A673 (cell line): ENCODE measurements around the gene ITIH1. TPM values are rescaled to one million over a fixed set of nuclear protein-coding genes. Genes with fewer than 3 reads are reported as not detected.

ENCODE experiments used
- BruUV-seq: library from RNA; stranded (reverse); fragments of 400-500 nt; replicated peaks from 2 replicates; lab custom pipeline; 2021; lab: Mats Ljungman, UMichigan
- CTCF ChIA-PET: fragments of 300-600 bp; sonication (Branson Sonifier 250); formaldehyde crosslinking; loops from one replicate; lab custom pipeline; 2022; ENCODE audit warnings: antibody characterized with exemption; lab: Charles Lee
- POLR2A ChIA-PET: fragments of 300-600 bp; sonication (Branson Sonifier 250); formaldehyde crosslinking; loops from one replicate; lab custom pipeline; 2022; ENCODE audit warnings: antibody characterized with exemption; ENCODE audit not compliant: low non-redundant PET; lab: Charles Lee
- DNase-seq: peaks from one replicate; pipeline ENCODE4 v3.0.0-alpha.2; 2015; ENCODE audit warnings: low spot score
- H3K27ac ChIP-seq: fragments of 200-600 bp; sonication (generic); 2 replicates; pipeline ENCODE4 v1.5.1; 2016; ENCODE audit warnings: mixed run types, low read depth, mild to moderate bottlenecking, mixed read lengths, antibody characterized with exemption, low read length; ENCODE audit not compliant: poor library complexity, severe bottlenecking
- H3K27me3 ChIP-seq: fragments of 200-600 bp; sonication (generic); replicated peaks from 2 replicates; pipeline ENCODE4 v1.6.1; 2017; ENCODE audit warnings: mixed run types, low read depth, mild to moderate bottlenecking, mixed read lengths, antibody characterized with exemption, low read length; ENCODE audit not compliant: insufficient read depth, poor library complexity
- H3K36me3 ChIP-seq: fragments of 200-600 bp; sonication (generic); 2 replicates; pipeline ENCODE4 v1.6.1; 2016; ENCODE audit warnings: mixed run types, mild to moderate bottlenecking, mixed read lengths, antibody characterized with exemption, low read length; ENCODE audit not compliant: insufficient read depth, poor library complexity, severe bottlenecking
- H3K4me1 ChIP-seq: fragments of 200-600 bp; sonication (generic); 2 replicates; pipeline ENCODE4 v1.6.1; 2017; ENCODE audit warnings: mixed run types, mild to moderate bottlenecking, mixed read lengths, antibody characterized with exemption, low read length; ENCODE audit not compliant: insufficient read depth, poor library complexity, severe bottlenecking
- H3K4me3 ChIP-seq: fragments of 200-600 bp; sonication (generic); 2 replicates; pipeline ENCODE4 v1.5.1; 2016; ENCODE audit warnings: low read depth, mixed run types, mild to moderate bottlenecking, mixed read lengths, low read length; ENCODE audit not compliant: poor library complexity, severe bottlenecking
- H3K9me3 ChIP-seq: fragments of 200-600 bp; sonication (generic); 2 replicates; pipeline ENCODE4 v1.6.1; 2016; ENCODE audit warnings: mixed run types, low read depth, mild to moderate bottlenecking, mixed read lengths, antibody characterized with exemption, low read length; ENCODE audit not compliant: poor library complexity, severe bottlenecking
- EZH2 ChIP-seq: fragments of 200-600 bp; sonication (generic); IDR thresholded peaks from 2 replicates; pipeline ENCODE4 v1.6.1; 2017; ENCODE audit warnings: borderline replicate concordance, low read depth, mild to moderate bottlenecking, mixed read lengths, antibody characterized with exemption, low read length; ENCODE audit not compliant: poor library complexity, severe bottlenecking
- intact Hi-C: fragments of 100-400 bp; cut with micrococcal nuclease; formaldehyde crosslinking; loops from one replicate; pipeline ENCODE4 v1.10.0; 2022; ENCODE audit not compliant: unreplicated experiment
- total RNA-seq: library from RNA; stranded (reverse); gene quantifications from 2 replicates; pipeline ENCODE4 v1.2.3, GENCODE V29; 2021
- TF ChIP-seq, protein P1 (sequence below): fragments of 300-800, 200-600 bp; sonication (generic); conservative IDR thresholded peaks from 2 replicates; pipeline ENCODE4 v1.5.1; 2017; ENCODE audit warnings: low read depth, mild to moderate bottlenecking, antibody characterized with exemption, low read length, moderate library complexity, mixed read lengths

Gene ITIH1
- total RNA-seq, 1 experiment from 2014 or later = not detected

DNA sequence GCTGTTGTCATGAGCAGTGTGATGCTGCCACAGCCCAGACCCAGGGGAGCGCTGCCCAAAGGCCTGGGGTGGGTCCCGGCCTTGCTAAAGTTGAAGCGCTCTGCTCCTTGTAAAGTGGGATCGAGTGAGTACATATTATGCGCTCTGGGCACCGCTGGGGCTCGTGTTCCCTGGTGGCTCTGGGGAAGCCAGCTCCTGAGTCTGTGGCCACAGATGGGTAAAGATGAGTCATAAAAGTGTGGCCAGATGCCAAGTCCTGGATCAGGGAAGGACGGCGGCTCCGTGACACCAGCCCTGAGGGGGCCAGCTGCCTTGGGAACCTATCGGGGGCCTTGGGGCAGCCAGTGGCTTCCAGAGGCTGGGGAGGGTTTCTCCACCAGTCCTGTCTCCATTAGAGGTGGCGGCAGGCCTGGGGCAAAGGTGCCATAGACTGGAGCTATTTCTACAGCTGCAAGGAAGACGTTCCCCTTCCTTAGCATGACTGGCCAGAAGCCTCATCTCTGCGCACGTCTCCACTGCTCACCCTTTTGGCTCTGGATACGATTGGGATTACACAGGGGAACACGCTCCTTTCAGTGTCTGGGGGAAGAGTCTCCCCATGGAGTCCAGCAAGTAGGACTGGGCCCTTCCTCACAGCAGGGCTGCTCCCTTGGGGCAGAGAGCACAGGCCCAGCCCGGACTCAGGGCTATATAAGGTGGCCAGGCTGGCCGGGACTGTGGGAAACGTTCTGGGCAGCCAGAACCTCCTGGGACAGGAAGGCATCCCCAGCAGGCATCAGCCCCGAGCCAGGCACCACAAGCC is 54.3 kb downstream of the ITIH1 start:
- no peaks in the 10 kb centered on the region for H3K4me1 ChIP-seq
- ChIA-PET CTCF (no interaction called here), POLR2A (interaction anchor here (0.5 kb wide), 1 partner anchor 11 kb away, joined by 4 read pairs; no protein-coding TSS in a partner anchor)
- no peaks in the 10 kb centered on the region for H3K36me3 ChIP-seq
- no peak for TF ChIP-seq EZH2
- TF ChIP-seq, protein P1, sequence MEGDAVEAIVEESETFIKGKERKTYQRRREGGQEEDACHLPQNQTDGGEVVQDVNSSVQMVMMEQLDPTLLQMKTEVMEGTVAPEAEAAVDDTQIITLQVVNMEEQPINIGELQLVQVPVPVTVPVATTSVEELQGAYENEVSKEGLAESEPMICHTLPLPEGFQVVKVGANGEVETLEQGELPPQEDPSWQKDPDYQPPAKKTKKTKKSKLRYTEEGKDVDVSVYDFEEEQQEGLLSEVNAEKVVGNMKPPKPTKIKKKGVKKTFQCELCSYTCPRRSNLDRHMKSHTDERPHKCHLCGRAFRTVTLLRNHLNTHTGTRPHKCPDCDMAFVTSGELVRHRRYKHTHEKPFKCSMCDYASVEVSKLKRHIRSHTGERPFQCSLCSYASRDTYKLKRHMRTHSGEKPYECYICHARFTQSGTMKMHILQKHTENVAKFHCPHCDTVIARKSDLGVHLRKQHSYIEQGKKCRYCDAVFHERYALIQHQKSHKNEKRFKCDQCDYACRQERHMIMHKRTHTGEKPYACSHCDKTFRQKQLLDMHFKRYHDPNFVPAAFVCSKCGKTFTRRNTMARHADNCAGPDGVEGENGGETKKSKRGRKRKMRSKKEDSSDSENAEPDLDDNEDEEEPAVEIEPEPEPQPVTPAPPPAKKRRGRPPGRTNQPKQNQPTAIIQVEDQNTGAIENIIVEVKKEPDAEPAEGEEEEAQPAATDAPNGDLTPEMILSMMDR = no peak
- H3K27ac ChIP-seq = no peak overlapping the region
- intact Hi-C loops = no loop called here
- DNase-seq = peak; percentile 44
- no peak overlapping the region for H3K4me3 ChIP-seq
- H3K27me3 ChIP-seq = no peaks in the 10 kb centered on the region
- no peaks in the 10 kb centered on the region for H3K9me3 ChIP-seq
- no TSS peak for BruUV-seq

DNA sequence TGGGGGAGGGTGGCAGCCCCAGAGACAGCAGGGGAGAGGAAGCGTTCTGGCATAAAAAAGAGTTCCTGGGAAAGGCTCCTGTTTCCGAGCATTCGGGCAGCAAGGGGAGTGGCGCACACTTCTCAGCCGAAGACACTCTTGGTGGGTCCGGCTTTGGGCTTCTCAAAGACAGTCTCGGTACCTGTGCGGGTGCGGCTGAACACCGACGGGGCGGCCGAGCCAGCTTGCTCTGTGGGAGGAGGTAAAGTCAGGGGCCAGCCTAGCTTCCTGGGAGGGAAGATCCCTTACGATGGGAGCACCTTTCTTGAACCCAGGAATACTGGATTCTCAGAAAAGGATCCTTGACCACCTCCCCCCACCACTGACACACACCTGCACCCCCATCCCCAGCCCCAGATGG is 55.8 kb downstream of the ITIH1 start:
- DNase-seq = no peak
- Histone ChIP-seq H3K4me1 (no peaks in the 10 kb centered on the region), H3K27ac (no peak overlapping the region), H3K27me3 (no peaks in the 10 kb centered on the region), H3K4me3 (no peak overlapping the region), H3K36me3 (no peaks in the 10 kb centered on the region), H3K9me3 (no peaks in the 10 kb centered on the region)
- TF ChIP-seq, protein P1 = no peak
- TF ChIP-seq EZH2 = no peak
- intact Hi-C loops = no loop called here
- CTCF ChIA-PET = no interaction called here
- BruUV-seq = no TSS peak
- POLR2A ChIA-PET = no interaction called here

DNA sequence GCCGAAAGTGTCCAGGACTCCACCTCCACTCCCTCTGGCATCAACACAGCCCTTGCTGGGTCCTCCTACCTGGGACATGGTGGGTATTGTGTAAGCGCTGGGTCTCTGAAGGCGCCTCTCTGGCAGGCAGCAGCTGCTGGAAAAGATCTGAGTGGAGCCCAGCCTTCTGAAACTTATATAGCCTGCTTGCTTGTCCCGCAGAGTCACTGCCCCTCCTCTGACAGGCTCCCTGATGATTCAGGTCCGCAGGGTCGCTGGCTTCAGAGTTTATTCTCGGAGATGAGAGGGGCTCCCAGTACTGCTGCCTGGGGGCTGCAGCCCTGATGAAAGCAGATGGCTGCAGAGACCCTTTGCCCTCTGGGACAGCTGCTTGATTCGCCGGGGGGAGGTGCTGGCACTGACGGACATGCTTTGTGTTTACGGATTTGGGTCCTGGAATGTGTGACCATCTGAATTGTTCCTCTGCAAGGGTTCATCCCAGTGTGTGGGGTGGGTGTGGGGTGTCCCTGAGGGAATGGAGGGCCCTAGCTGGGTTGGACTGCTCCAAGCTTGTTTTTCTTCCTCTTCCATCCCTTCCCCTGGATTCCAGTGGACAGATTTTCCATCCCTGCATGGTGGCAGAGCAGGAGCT is 57.6 kb downstream of the ITIH1 start, which contains the start of gene MUSTN1:
Gene MUSTN1, minus strand, starts transcription at position 149 of the 631 bp plus-strand sequence. Its CDS starts 71 bp downstream, at position 78.
- Histone ChIP-seq H3K27ac (no peak within 1 kb of the TSS), H3K4me1 (no peaks in the 10 kb centered on the region), H3K36me3 (no peaks in the 10 kb centered on the region), H3K4me3 (no peak within 1 kb of the TSS), H3K9me3 (no peaks in the 10 kb centered on the region), H3K27me3 (no peaks in the 10 kb centered on the region)
- ChIA-PET CTCF (no interaction called here), POLR2A (no interaction called here)
- BruUV-seq = no TSS peak
- TF ChIP-seq EZH2 = no peak
- TF ChIP-seq, protein P1 = no peak
- intact Hi-C loops = no loop called here
- no peak for DNase-seq
